ENCODE data around the gene ZFP57. TPM values are rescaled to one million over a fixed set of nuclear protein-coding genes. Genes with fewer than 3 reads are reported as not detected.

ZFP57 gene
- polyA plus RNA-seq, 1 donor (not counting 4 experiments of a cell fraction or from before 2014, with no cell fraction given), result 17.4 TPM

GRCh38 chr6:29651413-29652197 lies 29.3 kb downstream of the ZFP57 start:
- Histone ChIP-seq H2AFZ (ENCODE audit: control insufficient read depth, low read length) (peak overlapping the region; percentile 22), H3K4me3 (ENCODE audit: control insufficient read depth in 2 of 3, extremely low read depth in 1 of 3, insufficient read depth in 2 of 3, low read depth in 1 of 3, low read length in 3 of 3) (no peak overlapping the region), H3K9ac (ENCODE audit: control insufficient read depth, extremely low read depth, insufficient read depth, low read length) (no peak overlapping the region), H3K79me2 (ENCODE audit: control insufficient read depth, insufficient read depth, low read length) (no peaks in the 10 kb centered on the region), H3K27me3 (ENCODE audit: control insufficient read depth, extremely low read depth, insufficient read depth, low read length) (no peaks in the 10 kb centered on the region), H3K9me1 (ENCODE audit: control insufficient read depth, extremely low read depth, insufficient read depth, low read length) (no peaks in the 10 kb centered on the region), H3K36me3 (ENCODE audit: control insufficient read depth in 2 of 2, extremely low read depth in 1 of 2, insufficient read depth in 2 of 2, low read length in 2 of 2) (no peaks in the 10 kb centered on the region), H3K4me2 (ENCODE audit: control insufficient read depth, extremely low read depth, insufficient read depth, low read depth, low read length) (no peak overlapping the region), H3K4me1 (ENCODE audit: control insufficient read depth, extremely low read depth, insufficient read depth, low read length) (peaks cover 16% of the 10 kb centered on the region), H3K27ac (ENCODE audit: control insufficient read depth, insufficient read depth, low read length) (no peak overlapping the region), H3K9me3 (ENCODE audit: control insufficient read depth, low read depth, low read length) (no peaks in the 10 kb centered on the region), H4K20me1 (ENCODE audit: control insufficient read depth, extremely low read depth, insufficient read depth, low read length) (no peaks in the 10 kb centered on the region)
- FAIRE-seq, result peak; percentile 36
- TF ChIP-seq CTCF (optimal IDR thresholded peaks at IDR 0.05 in 1 of 3, IDR thresholded peaks at IDR 0.05 in 1 of 3, conservative IDR thresholded peaks at IDR 0.05 in 1 of 3; ENCODE audit: extremely low read depth in 1 of 3, insufficient read depth in 2 of 3, low read length in 3 of 3) (peak in 2 of 3 experiments; percentile 56 to 58), EZH2 (IDR thresholded peaks at IDR 0.05; ENCODE audit: low read length) (no peak)
- dilution Hi-C loops (cut with MboI; ENCODE audit: extremely low pct_ligation_motif_present, low sequenced_read_pairs), result no loop called here
- no peak for DNase-seq (ENCODE audit: low read depth, low spot score)

- Histone ChIP-seq H3K4me2 (ENCODE audit: control insufficient read depth, extremely low read depth, insufficient read depth, low read depth, low read length) (peak overlapping the region; percentile 84), H3K79me2 (ENCODE audit: control insufficient read depth, insufficient read depth, low read length) (no peaks in the 10 kb centered on the region), H3K4me1 (ENCODE audit: control insufficient read depth, extremely low read depth, insufficient read depth, low read length) (peaks cover 16% of the 10 kb centered on the region), H3K4me3 (ENCODE audit: control insufficient read depth in 2 of 3, extremely low read depth in 1 of 3, insufficient read depth in 2 of 3, low read depth in 1 of 3, low read length in 3 of 3) (peak overlapping the region; percentile 4 to 74 (median 52)), H3K9me1 (ENCODE audit: control insufficient read depth, extremely low read depth, insufficient read depth, low read length) (no peaks in the 10 kb centered on the region), H3K9me3 (ENCODE audit: control insufficient read depth, low read depth, low read length) (no peaks in the 10 kb centered on the region), H3K27ac (ENCODE audit: control insufficient read depth, insufficient read depth, low read length) (peak overlapping the region; percentile 65), H3K9ac (ENCODE audit: control insufficient read depth, extremely low read depth, insufficient read depth, low read length) (peak overlapping the region; percentile 73), H3K27me3 (ENCODE audit: control insufficient read depth, extremely low read depth, insufficient read depth, low read length) (no peaks in the 10 kb centered on the region), H3K36me3 (ENCODE audit: control insufficient read depth in 2 of 2, extremely low read depth in 1 of 2, insufficient read depth in 2 of 2, low read length in 2 of 2) (no peaks in the 10 kb centered on the region), H4K20me1 (ENCODE audit: control insufficient read depth, extremely low read depth, insufficient read depth, low read length) (no peaks in the 10 kb centered on the region), H2AFZ (ENCODE audit: control insufficient read depth, low read length) (peak overlapping the region; percentile 85)
- TF ChIP-seq EZH2 (IDR thresholded peaks at IDR 0.05; ENCODE audit: low read length) (no peak), CTCF (optimal IDR thresholded peaks at IDR 0.05 in 1 of 3, IDR thresholded peaks at IDR 0.05 in 1 of 3, conservative IDR thresholded peaks at IDR 0.05 in 1 of 3; ENCODE audit: extremely low read depth in 1 of 3, insufficient read depth in 2 of 3, low read length in 3 of 3) (peak; percentile 83 to 99 (median 87))
- peak; percentile 87 for FAIRE-seq
- dilution Hi-C loops (cut with MboI; ENCODE audit: extremely low pct_ligation_motif_present, low sequenced_read_pairs), result no loop called here
- DNase-seq (ENCODE audit: low read depth, low spot score), result peak; percentile 69
Measured at GRCh38 chr6:29649701-29650673, 31.0 kb downstream of the ZFP57 start.
